H9 (cell line): ENCODE measurements around the gene MAGED2. TPM values are rescaled to one million over a fixed set of nuclear protein-coding genes. Genes with fewer than 3 reads are reported as not detected.

ENCODE experiments used
- DNase-seq: peaks from one replicate; pipeline ENCODE4 v3.0.0-alpha.2; 2017
- H2AFZ ChIP-seq: one replicate; pipeline ENCODE4 v1.6.1; 2013; ENCODE audit warnings: mild to moderate bottlenecking, low read length, control low read depth, moderate library complexity
- H2AK5ac ChIP-seq: 2 replicates; pipeline ENCODE4 v1.6.1; 2013; ENCODE audit warnings: low read length, control low read depth, mixed read lengths; ENCODE audit not compliant: insufficient read length
- H2BK120ac ChIP-seq: one replicate; pipeline ENCODE4 v1.6.1; 2013; ENCODE audit warnings: low read depth, mild to moderate bottlenecking, low read length, control low read depth, inconsistent platforms; ENCODE audit not compliant: poor library complexity, severe bottlenecking
- H2BK12ac ChIP-seq: 2 replicates; pipeline ENCODE4 v1.6.1; 2013; ENCODE audit warnings: low read length, control low read depth, mixed read lengths, low read depth; ENCODE audit not compliant: insufficient read length
- H2BK15ac ChIP-seq: 2 replicates; pipeline ENCODE4 v1.6.1; 2013; ENCODE audit warnings: low read depth, low read length, control low read depth
- H2BK20ac ChIP-seq: one replicate; pipeline ENCODE4 v1.6.1; 2013; ENCODE audit warnings: low read depth, mild to moderate bottlenecking, low read length, control low read depth, inconsistent platforms; ENCODE audit not compliant: poor library complexity, severe bottlenecking
- H2BK5ac ChIP-seq: 2 replicates; pipeline ENCODE4 v1.6.1; 2013; ENCODE audit warnings: low read length, control low read depth, mixed read lengths; ENCODE audit not compliant: insufficient read length
- H3K14ac ChIP-seq: 2 replicates; pipeline ENCODE4 v1.6.1; 2013; ENCODE audit warnings: low read length, control low read depth; ENCODE audit not compliant: insufficient read depth
- H3K18ac ChIP-seq: 2 replicates; pipeline ENCODE4 v1.6.1; 2013; ENCODE audit warnings: low read depth, mild to moderate bottlenecking, mixed read lengths, low read length, control low read depth; ENCODE audit not compliant: insufficient read length
- H3K23ac ChIP-seq: 2 replicates; pipeline ENCODE4 v1.6.1; 2013; ENCODE audit warnings: low read length, control low read depth, mixed read lengths, low read depth; ENCODE audit not compliant: insufficient read length
- H3K23me2 ChIP-seq: 2 replicates; pipeline ENCODE4 v1.6.1; 2013; ENCODE audit warnings: low read depth, mild to moderate bottlenecking, mixed read lengths, low read length, control low read depth; ENCODE audit not compliant: insufficient read length, poor library complexity, severe bottlenecking
- H3K27ac ChIP-seq: 2 replicates; pipeline ENCODE4 v1.5.1; 2013; ENCODE audit warnings: low read length, control low read depth, mixed read lengths, low read depth; ENCODE audit not compliant: insufficient read length
- H3K27me3 ChIP-seq: 2 replicates; pipeline ENCODE4 v1.6.1; 2013; ENCODE audit warnings: low read length, control low read depth, inconsistent platforms; ENCODE audit not compliant: insufficient read depth
- H3K4ac ChIP-seq: 2 replicates; pipeline ENCODE4 v1.6.1; 2013; ENCODE audit warnings: low read depth, mild to moderate bottlenecking, control low read depth, inconsistent platforms, low read length, moderate library complexity
- H3K4me1 ChIP-seq: 2 replicates; pipeline ENCODE4 v1.6.1; 2013; ENCODE audit warnings: low read length, control low read depth, inconsistent platforms; ENCODE audit not compliant: insufficient read depth
- H3K4me2 ChIP-seq: 2 replicates; pipeline ENCODE4 v1.6.1; 2013; ENCODE audit warnings: low read length, control low read depth, mixed read lengths; ENCODE audit not compliant: insufficient read length, insufficient read depth
- H3K56ac ChIP-seq: 2 replicates; pipeline ENCODE4 v1.6.1; 2013; ENCODE audit warnings: low read depth, mild to moderate bottlenecking, mixed read lengths, low read length, control low read depth; ENCODE audit not compliant: insufficient read length
- H3K79me1 ChIP-seq: 2 replicates; pipeline ENCODE4 v1.6.1; 2013; ENCODE audit warnings: low read depth, mild to moderate bottlenecking, moderate library complexity, low read length, control low read depth, inconsistent platforms; ENCODE audit not compliant: insufficient read depth, poor library complexity, severe bottlenecking
- H3K79me2 ChIP-seq: 2 replicates; pipeline ENCODE4 v1.6.1; 2013; ENCODE audit warnings: low read length, control low read depth, inconsistent platforms; ENCODE audit not compliant: insufficient read depth
- H3K9ac ChIP-seq: 2 replicates; pipeline ENCODE4 v1.6.1; 2013; ENCODE audit warnings: low read length, control low read depth, mixed read lengths; ENCODE audit not compliant: insufficient read length; ENCODE audit errors: extremely low read depth
- H3K9me3 ChIP-seq: one replicate; pipeline ENCODE4 v1.6.1; 2013; ENCODE audit warnings: low read depth, low read length, inconsistent platforms; ENCODE audit not compliant: control insufficient read depth
- H3T11ph ChIP-seq: one replicate; pipeline ENCODE4 v1.6.1; 2013; ENCODE audit warnings: mild to moderate bottlenecking, low read length, control low read depth, inconsistent platforms
- H4K20me1 ChIP-seq: one replicate; pipeline ENCODE4 v1.6.1; 2013; ENCODE audit not compliant: control insufficient read depth, insufficient read length, insufficient read depth
- H4K5ac ChIP-seq: 2 replicates; pipeline ENCODE4 v1.6.1; 2013; ENCODE audit warnings: low read depth, mild to moderate bottlenecking, mixed read lengths, low read length, control low read depth; ENCODE audit not compliant: insufficient read length
- H4K8ac ChIP-seq: replicated peaks from 2 replicates; pipeline ENCODE4 v1.6.1; 2013; ENCODE audit warnings: low read length, control low read depth, mixed read lengths, low read depth; ENCODE audit not compliant: insufficient read length
- H4K91ac ChIP-seq: 2 replicates; pipeline ENCODE4 v1.6.1; 2013; ENCODE audit warnings: low read depth, mild to moderate bottlenecking, moderate library complexity, mixed read lengths, low read length, control low read depth; ENCODE audit not compliant: insufficient read length
- H3K27ac Mint-ChIP-seq, 3 experiments: 2 replicates in 2 of 3; 3 replicates in 1 of 3; pipeline ENCODE4 v1.8.0; 2020 to 2021; ENCODE audit warnings: mixed read lengths in 3 of 3, mild to moderate bottlenecking in 1 of 3, moderate library complexity in 1 of 3
- H3K27me3 Mint-ChIP-seq: 2 replicates; pipeline ENCODE4 v1.8.0; 2021; ENCODE audit warnings: low read depth, mild to moderate bottlenecking, moderate library complexity, mixed read lengths
- H3K36me3 Mint-ChIP-seq, 3 experiments: 2 replicates in 2 of 3; 3 replicates in 1 of 3; pipeline ENCODE4 v1.8.0; 2020 to 2021; ENCODE audit warnings: low read depth in 3 of 3, mixed read lengths in 3 of 3; ENCODE audit not compliant: insufficient read depth in 1 of 3
- H3K4me1 Mint-ChIP-seq, 2 experiments: 2 replicates each; pipeline ENCODE4 v1.8.0; 2020; ENCODE audit warnings: mixed read lengths in 2 of 2
- H3K4me3 Mint-ChIP-seq, 2 experiments: 2 replicates in 1 of 2; 3 replicates in 1 of 2; pipeline ENCODE4 v1.8.0; 2020 to 2021; ENCODE audit warnings: mild to moderate bottlenecking in 2 of 2, mixed read lengths in 2 of 2, moderate library complexity in 1 of 2
- H3K9me3 Mint-ChIP-seq, 2 experiments: 2 replicates in 1 of 2; 3 replicates in 1 of 2; pipeline ENCODE4 v1.8.0; 2020; ENCODE audit warnings: mild to moderate bottlenecking in 2 of 2, mixed read lengths in 2 of 2, moderate library complexity in 1 of 2
- WGBS: extraction: QIAGEN DNeasy Blood & Tissue Kit; methylation state at CpG from one replicate; pipeline ENCODE4 v1.1.7; 2013; ENCODE audit warnings: missing lambda C conversion rate, low lambda C conversion rate, mixed read lengths; ENCODE audit not compliant: insufficient read length; ENCODE audit errors: extremely low coverage; 5-methylcytosine and 5-hydroxymethylcytosine counted together
- total RNA-seq: library from RNA; stranded (reverse); gene quantifications from 2 replicates; pipeline ENCODE4 v1.2.1, GENCODE V29; 2021
- TF ChIP-seq, protein P1 (sequence below): fragments of 200-600 bp; sonication (generic); conservative IDR thresholded peaks from 3 replicates; pipeline ENCODE4 v1.8.0; 2021; ENCODE audit warnings: antibody characterized with exemption, mild to moderate bottlenecking

MAGED2 gene
- total RNA-seq, 1 experiment from 2014 or later, result 146 TPM

DNA sequence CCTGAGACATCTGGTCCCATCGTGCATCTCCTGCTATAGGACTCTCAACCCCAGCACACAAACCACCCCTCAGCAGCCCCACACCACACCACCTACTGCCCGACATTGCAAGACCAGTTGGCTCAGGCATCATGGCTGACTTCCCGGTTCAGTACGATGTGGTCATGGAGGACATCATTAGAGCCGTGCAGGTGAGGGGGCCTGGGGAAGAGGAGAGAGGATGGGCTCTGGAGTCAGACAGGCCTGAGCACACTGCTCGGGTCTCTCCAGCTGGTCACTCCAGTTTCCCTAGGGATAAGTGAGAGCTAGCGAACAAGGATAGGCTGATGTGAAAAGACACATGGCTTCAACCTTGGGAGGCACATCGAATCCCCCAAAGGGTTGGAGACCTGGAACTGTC lies 17.2 kb downstream of the MAGED2 start:
- Mint-ChIP-seq H3K27ac (no peak overlapping the region; a peak in 1 of 7 replicates), H3K4me1 (peaks cover 0 to 6% of the 10 kb centered on the region in 2 experiments; a peak in 1 of 4 replicates), H3K36me3 (peaks cover 0 to 8% (median 0%) of the 10 kb centered on the region in 3 experiments; a peak in 3 of 7 replicates), H3K27me3 (peaks cover 5% of the 10 kb centered on the region), H3K4me3 (no peak overlapping the region), H3K9me3 (peaks cover 56 to 66% of the 10 kb centered on the region in 2 experiments)
- no peaks in the 10 kb centered on the region for H3K23me2 ChIP-seq
- H3K27me3 ChIP-seq, result no peaks in the 10 kb centered on the region
- no peak overlapping the region for H2BK12ac ChIP-seq
- H3K9me3 ChIP-seq, result peaks cover 33% of the 10 kb centered on the region
- no peak overlapping the region for H2AK5ac ChIP-seq
- H2BK5ac ChIP-seq, result no peak overlapping the region
- H3K4me1 ChIP-seq, result no peaks in the 10 kb centered on the region
- no peaks in the 10 kb centered on the region for H3K79me1 ChIP-seq
- no peak overlapping the region for H3K4ac ChIP-seq
- DNase-seq, result no peak
- no peak overlapping the region for H2AFZ ChIP-seq
- H4K20me1 ChIP-seq, result no peaks in the 10 kb centered on the region
- H3K56ac ChIP-seq, result no peak overlapping the region
- H4K5ac ChIP-seq, result no peak overlapping the region
- no peak overlapping the region for H4K8ac ChIP-seq
- H3K23ac ChIP-seq, result no peak overlapping the region
- H3K27ac ChIP-seq, result no peak overlapping the region
- H3K4me2 ChIP-seq, result no peak overlapping the region
- WGBS, result no CpG with 5 or more reads among the region's 8 CpGs
- H2BK120ac ChIP-seq, result no peak overlapping the region
- H2BK20ac ChIP-seq, result no peak overlapping the region
- TF ChIP-seq, protein P1, sequence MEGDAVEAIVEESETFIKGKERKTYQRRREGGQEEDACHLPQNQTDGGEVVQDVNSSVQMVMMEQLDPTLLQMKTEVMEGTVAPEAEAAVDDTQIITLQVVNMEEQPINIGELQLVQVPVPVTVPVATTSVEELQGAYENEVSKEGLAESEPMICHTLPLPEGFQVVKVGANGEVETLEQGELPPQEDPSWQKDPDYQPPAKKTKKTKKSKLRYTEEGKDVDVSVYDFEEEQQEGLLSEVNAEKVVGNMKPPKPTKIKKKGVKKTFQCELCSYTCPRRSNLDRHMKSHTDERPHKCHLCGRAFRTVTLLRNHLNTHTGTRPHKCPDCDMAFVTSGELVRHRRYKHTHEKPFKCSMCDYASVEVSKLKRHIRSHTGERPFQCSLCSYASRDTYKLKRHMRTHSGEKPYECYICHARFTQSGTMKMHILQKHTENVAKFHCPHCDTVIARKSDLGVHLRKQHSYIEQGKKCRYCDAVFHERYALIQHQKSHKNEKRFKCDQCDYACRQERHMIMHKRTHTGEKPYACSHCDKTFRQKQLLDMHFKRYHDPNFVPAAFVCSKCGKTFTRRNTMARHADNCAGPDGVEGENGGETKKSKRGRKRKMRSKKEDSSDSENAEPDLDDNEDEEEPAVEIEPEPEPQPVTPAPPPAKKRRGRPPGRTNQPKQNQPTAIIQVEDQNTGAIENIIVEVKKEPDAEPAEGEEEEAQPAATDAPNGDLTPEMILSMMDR, result no peak
- H3K79me2 ChIP-seq, result no peaks in the 10 kb centered on the region
- H3T11ph ChIP-seq, result no peak overlapping the region
- H3K14ac ChIP-seq, result no peak overlapping the region
- no peak overlapping the region for H3K9ac ChIP-seq
- no peak overlapping the region for H3K18ac ChIP-seq
- no peak overlapping the region for H4K91ac ChIP-seq
- no peak overlapping the region for H2BK15ac ChIP-seq
